Measurements from ENCODE around the gene SERINC1. TPM values are rescaled to one million over a fixed set of nuclear protein-coding genes. Genes with fewer than 3 reads are reported as not detected.

Gene SERINC1
- total RNA-seq, 1 donor from 2014 or later, result 746 TPM

- DNase-seq (ENCODE audit: low spot score in 2 of 2) (no peak), FAIRE-seq (no peak)
Observed at GRCh38 chr6:122399055-122399347, 72.6 kb downstream of the SERINC1 start.

DNA sequence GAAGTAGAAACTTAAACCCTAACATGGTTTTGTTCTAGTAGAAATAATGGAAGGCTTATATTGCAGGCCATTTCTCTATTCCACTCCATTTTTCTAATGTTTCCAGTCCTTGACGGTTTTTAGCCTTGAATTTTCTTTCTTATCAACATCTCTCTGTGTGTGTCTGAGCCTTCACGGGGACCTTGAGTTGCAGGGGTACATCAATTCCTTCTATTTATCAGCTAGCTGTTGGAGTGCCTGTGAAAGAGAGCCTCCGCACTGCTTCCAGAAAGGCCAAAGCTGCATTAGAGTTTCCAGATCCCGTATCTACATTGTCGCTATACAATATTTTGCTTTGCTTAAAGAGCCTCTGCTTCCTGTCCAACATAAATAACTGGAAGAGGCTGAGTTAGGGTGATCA lies 77.6 kb downstream of the SERINC1 start:
- no peak for DNase-seq (ENCODE audit: low spot score in 2 of 2)
- FAIRE-seq, result no peak

DNA sequence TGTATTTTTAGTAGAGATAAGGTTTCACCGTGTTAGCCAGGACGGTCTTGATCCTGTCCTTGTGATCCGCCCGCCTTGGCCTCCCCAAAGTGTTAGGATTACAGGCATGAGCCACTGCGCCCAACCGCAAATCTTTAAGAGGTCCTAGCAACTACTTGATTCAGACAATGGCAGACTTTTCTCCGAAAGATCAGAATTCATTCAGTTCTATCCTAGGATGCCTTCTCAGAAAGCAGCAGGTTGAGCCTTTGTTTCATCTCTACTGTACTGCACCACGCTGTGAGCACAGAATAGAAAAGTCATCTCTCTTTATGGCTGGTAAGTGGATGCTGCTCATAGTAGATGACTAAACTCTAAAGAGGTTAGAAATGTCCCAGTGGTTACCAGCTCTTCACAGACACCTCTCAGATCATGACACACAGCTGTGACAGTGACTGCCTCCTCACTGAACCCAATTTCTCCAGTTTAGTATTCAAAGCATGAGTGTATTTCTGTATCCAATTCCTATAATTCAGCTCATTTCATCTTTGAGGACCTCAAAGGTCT lies 78.2 kb downstream of the SERINC1 start:
- DNase-seq (ENCODE audit: low spot score in 2 of 2), result no peak

More for the DNA sequence above, 78.2 kb downstream of the SERINC1 start:
- no peak for FAIRE-seq

Small RNA genes lying within 50 kb of the gene (small RNA-seq; reads per million reads assigned to genes)
- gene Z99129.1, result not detected

Other genes starting within 250 kb of the SERINC1 start
- gene HSF2, start 72.2 kb downstream of the SERINC1 start, total RNA-seq, result 130 TPM
- 4.1 TPM for gene PKIB, start 138.6 kb upstream of the SERINC1 start, total RNA-seq

Measured in frontal cortex (tissue), 4 donors.